ENCODE measurements around the gene LMNTD2.

Gene LMNTD2

DNA sequence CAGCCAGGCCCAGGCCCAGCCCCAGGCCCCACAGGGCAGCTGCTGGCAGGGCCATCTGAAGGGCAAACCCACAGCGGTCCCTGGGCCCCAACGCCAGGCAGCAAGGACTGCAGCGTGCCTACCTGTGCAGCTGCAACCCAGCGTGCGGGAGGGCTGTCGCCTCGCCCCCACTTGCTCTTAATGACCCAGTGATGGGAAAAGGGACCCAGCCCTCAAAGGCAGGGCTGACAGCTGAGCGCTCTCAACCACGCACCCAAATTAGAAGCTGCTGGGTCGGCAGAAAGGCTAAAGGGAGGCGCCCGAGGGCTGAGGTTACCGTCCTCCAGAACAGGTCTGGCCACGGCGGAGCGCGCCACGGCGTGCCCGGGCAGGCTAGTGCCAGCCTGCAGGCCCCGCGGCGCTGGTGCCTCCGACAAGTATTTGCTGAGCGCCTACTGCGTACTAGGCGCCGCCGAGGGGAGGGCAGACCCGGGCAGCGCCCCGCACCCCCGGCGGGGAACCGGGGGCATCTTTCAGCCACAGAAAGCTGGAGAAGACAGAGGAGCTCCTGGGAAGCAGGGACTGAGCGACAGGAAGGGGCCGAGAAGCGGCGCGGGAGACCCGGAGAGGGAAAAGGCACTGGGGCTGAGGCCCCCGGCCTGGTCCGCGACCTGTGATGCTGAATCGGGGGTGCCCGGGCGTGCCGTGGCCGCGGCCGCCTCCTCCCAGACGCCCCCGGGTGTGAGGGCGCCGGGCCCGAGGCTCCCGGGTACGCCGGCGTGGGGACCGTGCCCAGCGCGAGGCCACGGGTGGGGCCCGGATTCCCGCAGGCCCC is 25.9 kb downstream of the LMNTD2 start:
- 0 out of 2 replicates have a peak, but pooled peaks have one; percentile 13 for TF ChIP-seq POLR2A (IDR thresholded peaks at IDR 0.05; ENCODE audit: low read depth, low read length)
- FAIRE-seq (no peak), DNase-seq (ENCODE audit: insufficient read length, low spot score) (no peak)

DNA sequence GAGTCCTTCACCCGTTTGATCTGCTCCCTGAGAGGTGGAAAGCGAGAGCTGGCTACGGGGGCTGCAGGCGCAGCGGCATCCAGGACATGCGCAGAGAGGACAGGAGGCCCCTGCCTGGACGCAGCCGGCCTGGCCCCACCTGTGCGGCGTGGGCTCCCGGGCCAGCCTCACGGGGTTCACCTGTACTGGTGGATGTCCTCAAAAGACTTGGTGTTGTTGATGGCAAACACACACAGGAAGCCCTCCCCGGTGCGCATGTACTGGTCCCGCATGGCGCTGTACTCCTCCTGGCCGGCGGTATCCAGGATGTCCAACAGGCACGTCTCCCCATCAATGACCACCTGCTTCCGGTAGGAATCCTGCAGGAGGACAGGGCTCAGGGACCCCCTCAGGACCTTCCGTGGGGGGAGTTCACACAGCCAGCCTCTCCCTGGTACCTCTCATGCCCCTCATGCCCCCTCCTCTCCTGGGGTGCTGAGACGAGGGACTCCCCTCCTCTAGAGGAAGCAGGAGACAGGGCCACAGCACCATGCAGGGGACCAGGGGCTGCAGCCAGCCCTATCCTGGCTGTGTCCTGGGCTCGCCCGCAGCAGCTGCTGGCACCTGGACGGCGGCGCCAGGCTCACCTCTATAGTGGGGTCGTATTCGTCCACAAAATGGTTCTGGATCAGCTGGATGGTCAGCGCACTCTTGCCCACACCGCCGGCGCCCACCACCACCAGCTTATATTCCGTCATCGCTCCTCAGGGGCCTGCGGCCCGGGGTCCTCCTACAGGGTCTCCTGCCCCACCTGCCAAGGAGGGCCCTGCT is 26.7 kb downstream of the LMNTD2 start:
- DNase-seq (ENCODE audit: insufficient read length, low spot score), result no peak
- no peak for FAIRE-seq
- no peak for TF ChIP-seq POLR2A (IDR thresholded peaks at IDR 0.05; ENCODE audit: low read depth, low read length)

DNA sequence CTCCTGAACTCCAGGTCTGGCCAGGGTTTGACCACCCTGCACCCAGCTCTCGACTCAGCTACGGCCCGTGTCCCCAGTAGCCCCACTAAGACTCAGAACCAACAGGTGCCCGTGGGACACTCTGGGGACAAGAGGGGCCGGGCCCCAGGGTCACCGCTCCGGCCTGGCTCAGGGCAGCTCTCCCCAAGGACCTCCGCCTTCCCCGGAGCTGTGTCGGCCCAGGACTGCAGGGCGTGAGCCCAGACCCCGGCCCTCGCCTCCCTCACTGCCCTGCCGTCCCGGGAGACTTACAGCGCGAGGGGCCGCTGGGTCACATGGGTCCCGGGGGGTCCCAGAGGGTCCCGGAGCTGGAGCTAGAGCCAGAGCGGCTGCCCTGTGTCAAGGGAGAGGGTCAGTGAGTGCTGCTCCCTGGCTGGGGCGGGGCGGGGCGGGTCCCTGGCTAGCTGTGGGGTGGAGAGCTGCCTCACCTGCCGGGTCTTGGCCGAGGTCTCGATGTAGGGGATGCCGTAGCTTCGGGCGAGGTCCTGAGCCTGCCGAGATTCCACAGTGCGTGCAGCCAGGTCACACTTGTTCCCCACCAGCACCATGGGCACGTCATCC is 27.5 kb downstream of the LMNTD2 start:
- no peak for FAIRE-seq
- DNase-seq (ENCODE audit: insufficient read length, low spot score), result no peak
- no peak for TF ChIP-seq POLR2A (IDR thresholded peaks at IDR 0.05; ENCODE audit: low read depth, low read length)

DNA sequence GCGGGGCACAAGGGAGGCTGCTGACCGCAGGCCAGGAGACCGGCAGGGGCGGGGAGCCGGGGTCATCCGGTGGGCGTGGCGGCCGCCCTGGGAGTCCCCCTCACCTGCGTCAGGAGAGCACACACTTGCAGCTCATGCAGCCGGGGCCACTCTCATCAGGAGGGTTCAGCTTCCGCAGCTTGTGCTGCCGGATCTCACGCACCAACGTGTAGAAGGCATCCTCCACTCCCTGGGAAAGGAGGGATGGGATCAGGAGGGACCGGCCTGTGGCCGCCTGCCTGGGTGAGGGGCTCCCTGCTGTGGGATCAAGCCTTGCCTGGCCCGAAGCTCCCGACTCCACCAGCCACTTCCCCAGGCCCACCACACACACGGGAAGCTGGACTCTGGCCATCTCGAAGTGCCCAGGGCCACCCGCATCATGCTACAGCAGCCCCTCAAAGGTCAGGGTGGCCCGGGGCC is 28.0 kb downstream of the LMNTD2 start:
- TF ChIP-seq POLR2A (IDR thresholded peaks at IDR 0.05; ENCODE audit: low read depth, low read length), result no peak
- FAIRE-seq (no peak), DNase-seq (ENCODE audit: insufficient read length, low spot score) (no peak)

DNA sequence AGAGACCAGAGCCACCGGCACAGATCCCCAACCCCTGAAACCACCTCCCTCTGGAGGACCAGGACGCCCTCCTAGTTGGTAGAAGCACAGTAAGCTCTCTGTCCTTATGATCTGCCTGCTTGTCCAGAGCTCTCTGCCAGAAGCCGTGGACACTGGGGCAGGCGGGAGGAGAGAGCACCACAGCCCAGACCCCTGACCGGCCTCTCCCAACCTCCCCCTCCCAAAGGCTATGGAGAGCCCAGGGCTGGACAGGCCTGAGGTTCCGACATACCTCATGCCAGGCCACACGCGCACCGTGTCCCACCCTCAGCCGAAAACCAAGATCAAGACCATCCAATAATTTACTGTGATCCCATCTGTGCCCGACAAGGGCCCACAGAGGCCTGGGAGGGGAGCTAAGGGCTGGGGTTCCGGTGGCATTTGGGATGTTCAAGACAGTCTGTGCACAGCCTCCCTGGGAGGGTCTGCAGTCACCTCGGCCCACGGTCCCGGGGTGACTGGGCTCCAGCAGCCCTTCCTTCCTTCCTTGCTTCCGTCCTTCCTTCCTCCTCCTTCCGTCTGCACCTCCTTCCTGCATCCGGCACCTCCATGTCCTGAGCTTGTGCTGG is 28.5 kb downstream of the LMNTD2 start:
- FAIRE-seq, result no peak
- DNase-seq (ENCODE audit: insufficient read length, low spot score), result no peak
- TF ChIP-seq POLR2A (IDR thresholded peaks at IDR 0.05; ENCODE audit: low read depth, low read length), result no peak

DNA sequence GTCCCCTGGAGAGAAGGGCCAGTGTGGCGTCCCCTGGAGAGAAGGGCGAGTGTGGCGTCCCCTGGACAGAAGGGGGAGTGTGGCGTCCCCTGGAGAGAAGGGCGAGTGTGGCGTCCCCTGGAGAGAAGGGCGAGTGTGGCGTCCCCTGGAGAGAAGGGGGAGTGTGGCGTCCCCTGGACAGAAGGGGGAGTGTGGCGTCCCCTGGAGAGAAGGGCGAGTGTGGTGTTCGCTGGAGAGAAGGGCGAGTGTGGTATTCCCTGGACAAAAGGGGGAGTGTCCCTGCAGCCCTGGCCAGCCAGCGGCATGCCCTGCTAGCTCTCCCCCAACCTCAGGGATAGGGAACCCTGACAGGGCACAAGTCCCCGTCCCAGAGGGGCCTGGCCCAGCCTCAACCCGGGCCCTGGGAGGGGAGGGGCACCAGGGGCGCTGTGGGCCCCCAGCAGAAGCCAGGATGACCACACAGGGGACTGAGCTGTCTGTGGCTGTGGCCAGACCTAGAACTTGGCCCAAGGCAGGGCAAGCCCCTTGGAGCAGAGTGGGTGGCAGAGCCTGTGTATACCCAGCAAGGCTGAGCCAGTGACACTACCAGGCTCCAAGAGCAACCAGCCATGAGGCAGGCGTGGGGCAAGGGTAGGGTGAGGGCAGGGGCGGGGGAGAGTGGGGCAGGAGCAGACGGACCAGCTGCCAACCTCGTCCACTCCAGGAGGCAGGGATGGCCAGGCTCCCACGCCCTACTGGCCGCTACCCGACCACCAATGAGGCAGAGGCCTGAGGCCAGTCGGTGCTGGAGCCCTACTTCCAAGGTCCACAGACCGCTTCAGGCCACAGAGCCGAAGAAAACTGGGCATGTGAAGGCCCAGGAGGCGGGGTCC is 29.3 kb downstream of the LMNTD2 start:
- FAIRE-seq (no peak), DNase-seq (ENCODE audit: insufficient read length, low spot score) (no peak)
- no peak for TF ChIP-seq POLR2A (IDR thresholded peaks at IDR 0.05; ENCODE audit: low read depth, low read length)

DNA sequence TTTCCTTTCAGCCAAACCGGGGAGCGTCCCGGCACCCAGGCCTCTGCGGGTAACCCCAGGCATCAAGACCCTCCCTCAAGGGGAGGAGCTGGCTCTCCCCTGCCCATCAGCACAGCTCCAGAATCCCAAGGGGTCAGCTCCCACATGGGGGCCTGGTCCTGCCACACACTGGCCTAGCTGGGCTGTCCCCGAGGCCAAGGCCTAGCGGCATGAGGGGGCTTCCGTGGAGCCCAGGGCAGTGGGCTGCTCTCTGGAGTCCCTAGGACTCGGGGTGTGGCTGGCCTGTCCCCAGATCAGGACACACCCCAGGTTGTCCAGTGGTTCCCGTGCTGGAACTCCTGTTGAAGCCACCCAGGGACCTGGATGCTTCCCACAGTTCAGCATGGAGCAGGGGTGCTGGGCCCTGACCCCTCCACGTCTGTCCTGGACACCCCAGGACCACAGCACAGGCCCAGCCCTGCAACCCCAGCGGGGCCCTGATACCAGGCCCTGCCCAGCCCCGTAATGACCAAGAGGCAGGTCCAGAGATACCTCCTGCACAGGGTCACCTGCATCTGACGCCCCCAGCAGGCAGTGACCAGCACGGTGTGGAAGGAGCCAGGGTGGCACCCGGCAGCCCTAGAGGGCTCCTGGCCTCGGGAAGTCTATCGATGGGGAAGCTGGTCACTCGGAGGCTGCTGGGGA is 30.7 kb downstream of the LMNTD2 start:
- DNase-seq (ENCODE audit: insufficient read length, low spot score) (no peak), FAIRE-seq (no peak)
- no peak for TF ChIP-seq POLR2A (IDR thresholded peaks at IDR 0.05; ENCODE audit: low read depth, low read length)

DNA sequence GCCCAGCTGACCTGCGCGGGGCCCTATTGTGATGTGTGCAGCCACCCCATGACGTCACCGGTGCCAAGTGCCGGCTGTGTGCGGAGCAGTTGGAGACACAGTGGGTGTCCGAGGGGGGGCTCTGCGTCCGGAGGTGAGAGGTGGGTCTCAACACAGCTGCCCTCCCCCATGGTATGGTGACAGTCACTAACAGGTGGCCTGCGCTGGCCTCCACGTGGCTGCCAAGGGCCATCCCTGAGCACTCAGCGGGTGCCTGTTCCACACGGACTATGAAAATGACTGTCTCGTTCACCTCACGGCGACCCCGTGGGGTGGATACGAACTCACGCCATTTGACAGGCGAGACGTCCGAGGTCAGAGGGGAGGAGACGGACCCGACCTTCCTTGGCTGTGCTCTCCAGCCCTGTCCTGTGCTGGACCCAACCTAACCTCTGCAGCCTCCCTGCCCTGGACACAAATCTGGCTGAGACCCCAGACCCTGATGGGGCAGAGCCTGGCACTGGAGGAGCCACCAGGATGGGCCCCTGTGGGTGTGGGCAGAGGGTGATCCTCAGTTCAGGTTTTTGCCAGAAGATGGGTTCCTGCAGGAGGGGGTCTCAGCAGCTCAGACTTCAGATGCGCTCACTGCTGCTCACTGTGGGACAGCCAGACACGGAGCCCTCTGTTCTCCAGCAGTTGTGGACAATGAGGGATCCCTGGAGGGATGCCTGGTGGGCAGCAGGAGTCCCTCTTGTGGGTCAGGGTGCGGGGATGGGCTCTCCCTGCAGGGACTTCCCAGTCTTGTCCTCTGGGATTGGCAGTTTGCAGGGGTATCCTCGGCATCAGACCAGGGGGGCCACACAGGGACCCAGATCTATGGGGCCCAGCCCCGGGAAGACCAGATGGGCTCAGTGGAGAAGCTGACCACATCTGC is 31.5 kb downstream of the LMNTD2 start:
- TF ChIP-seq POLR2A (IDR thresholded peaks at IDR 0.05; ENCODE audit: low read depth, low read length), result no peak
- DNase-seq (ENCODE audit: insufficient read length, low spot score) (no peak), FAIRE-seq (no peak)

DNA sequence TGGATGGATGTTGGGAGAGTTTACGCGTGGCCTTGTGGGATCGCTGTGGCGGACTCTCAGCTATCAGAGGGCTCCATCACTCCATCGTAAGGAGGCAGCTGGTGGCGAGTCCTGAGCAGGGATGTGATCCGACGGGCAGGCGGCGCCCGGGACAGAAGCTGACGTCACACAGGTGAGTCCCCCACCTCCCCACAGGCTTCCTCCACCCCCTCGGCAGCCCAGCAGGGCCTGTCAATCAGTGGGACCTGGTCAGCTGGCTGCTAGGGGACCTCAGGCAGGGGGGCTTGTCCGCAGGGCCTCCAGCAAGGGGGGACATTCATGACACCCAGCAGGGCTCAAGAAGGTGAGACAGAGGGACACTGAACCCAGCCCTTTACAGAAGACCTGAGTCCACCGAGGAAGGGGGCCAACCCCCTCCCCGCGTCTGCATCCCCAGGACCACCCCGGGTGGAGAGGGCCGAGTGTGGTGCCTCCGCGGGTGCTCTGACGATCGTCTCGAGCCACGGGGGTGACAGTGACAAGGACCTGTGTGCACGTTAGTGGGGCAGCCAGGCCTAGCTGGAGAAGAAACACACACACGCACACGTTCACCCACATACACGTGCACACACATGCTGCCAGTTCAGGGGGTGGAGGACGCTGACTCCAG is 32.2 kb downstream of the LMNTD2 start:
- DNase-seq (ENCODE audit: insufficient read length, low spot score) (no peak), FAIRE-seq (no peak)
- TF ChIP-seq POLR2A (IDR thresholded peaks at IDR 0.05; ENCODE audit: low read depth, low read length), result no peak

DNA sequence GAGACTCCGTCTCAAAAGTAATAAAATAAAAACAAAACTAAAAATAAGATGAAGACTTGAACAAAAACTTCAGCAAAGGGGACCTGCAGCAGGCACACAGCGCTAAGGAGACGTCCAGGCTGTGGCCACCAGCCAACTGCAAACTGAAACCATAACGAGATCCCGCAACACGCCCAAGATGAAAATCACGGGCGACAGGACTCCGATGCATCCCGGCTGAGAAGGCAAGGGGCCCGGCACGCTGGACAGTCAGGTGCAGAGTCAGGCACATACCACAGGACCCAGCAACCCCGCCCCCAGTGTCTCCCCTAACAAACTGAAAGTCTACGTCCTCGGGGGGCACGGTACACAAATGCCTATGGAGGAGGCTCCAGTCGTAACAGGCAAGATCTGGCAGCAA is 34.3 kb downstream of the LMNTD2 start:
- no peak for TF ChIP-seq POLR2A (IDR thresholded peaks at IDR 0.05; ENCODE audit: low read depth, low read length)
- DNase-seq (ENCODE audit: insufficient read length, low spot score), result no peak
- no peak for FAIRE-seq

DNA sequence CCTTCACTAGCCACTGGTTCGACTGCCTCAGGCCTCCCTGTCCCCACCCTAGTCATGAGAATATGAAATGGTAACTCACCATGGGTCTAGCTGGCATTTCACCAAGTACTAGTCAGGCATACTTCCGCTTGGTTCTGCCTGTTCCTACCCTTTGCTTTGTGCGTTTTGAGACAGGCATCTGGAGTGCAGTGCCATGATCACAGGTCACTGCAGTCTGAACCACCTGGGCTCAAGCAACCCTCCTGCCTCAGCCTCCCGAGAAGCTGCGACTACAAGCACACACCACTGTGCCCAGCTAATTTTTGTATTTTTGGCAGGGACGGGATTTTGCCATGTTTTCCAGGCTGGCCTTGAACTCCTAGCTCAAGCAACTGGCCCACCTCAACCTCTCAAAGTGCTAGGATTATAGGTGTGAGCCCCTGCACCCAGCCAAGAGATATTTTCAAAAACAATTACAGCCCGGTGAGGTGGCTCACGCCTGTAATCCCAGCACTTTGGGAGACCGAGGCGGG is 39.3 kb downstream of the LMNTD2 start:
- no peak for TF ChIP-seq POLR2A (IDR thresholded peaks at IDR 0.05; ENCODE audit: low read depth, low read length)
- FAIRE-seq (no peak), DNase-seq (ENCODE audit: insufficient read length, low spot score) (no peak)
